NCI-H510A (cell line): ENCODE results near the gene HAP1.
"Not testable (repeated sequence)": the region's sequence is repeated elsewhere in the genome, so short reads cannot be mapped to it uniquely, and the experiment has no call there.

Experiments
- DNase-seq: peaks from one replicate; lab custom pipeline; 2025; lab: John Stamatoyannopoulos, UW

The HAP1 gene

GRCh38 chr17:41724476-41725050 lies 9.9 kb downstream of the HAP1 start:
- DNase-seq: peak; percentile 71

- DNase-seq: no peak
Observed at GRCh38 chr17:41723801-41724475, 10.5 kb downstream of the HAP1 start.

- no peak for DNase-seq
Observed at GRCh38 chr17:41722231-41722630, 12.2 kb downstream of the HAP1 start.

- DNase-seq: no peak
Observed at GRCh38 chr17:41718287-41718645, 16.2 kb downstream of the HAP1 start.

- no peak for DNase-seq
Observed at GRCh38 chr17:41717408-41718286, 16.8 kb downstream of the HAP1 start.

- no peak for DNase-seq
Observed at GRCh38 chr17:41711669-41712400, 22.6 kb downstream of the HAP1 start, which contains the start of gene GAST. Gene GAST (plus strand): TSS chr17:41712331. CDS start chr17:41715437, 3,106 bp downstream.

GRCh38 chr17:41710472-41711090 lies 23.9 kb downstream of the HAP1 start:
- DNase-seq: no peak

GRCh38 chr17:41707803-41708669 lies 26.4 kb downstream of the HAP1 start:
- no peak for DNase-seq

- no peak for DNase-seq
Observed at GRCh38 chr17:41705271-41705991, 29.0 kb downstream of the HAP1 start.

- DNase-seq: no peak
Observed at GRCh38 chr17:41702712-41703111, 31.7 kb downstream of the HAP1 start.

GRCh38 chr17:41700843-41701242 lies 33.6 kb downstream of the HAP1 start:
- DNase-seq: not testable (repeated sequence)

- no peak for DNase-seq
Observed at GRCh38 chr17:41697122-41697962, 37.1 kb downstream of the HAP1 start.

GRCh38 chr17:41695954-41696757 lies 38.3 kb downstream of the HAP1 start:
- peak; percentile 21 for DNase-seq

- no peak for DNase-seq
Observed at GRCh38 chr17:41695134-41695661, 39.2 kb downstream of the HAP1 start.

GRCh38 chr17:41692722-41693521 lies 41.5 kb downstream of the HAP1 start:
- no peak for DNase-seq

- no peak for DNase-seq
Observed at GRCh38 chr17:41691031-41691777, 43.2 kb downstream of the HAP1 start.
